IPS-18a (cell line): ENCODE data around the gene MCUR1.

ENCODE experiments used
- H3K27ac ChIP-seq: one replicate; pipeline ENCODE4 v1.5.1; 2013; ENCODE audit warnings: low read length
- H3K27me3 ChIP-seq: one replicate; pipeline ENCODE4 v1.6.1; 2013; ENCODE audit warnings: mild to moderate bottlenecking, low read length; ENCODE audit not compliant: control insufficient read depth, insufficient read depth
- H3K36me3 ChIP-seq: one replicate; pipeline ENCODE4 v1.6.1; 2013; ENCODE audit warnings: low read depth, low read length; ENCODE audit not compliant: control insufficient read depth
- H3K4me1 ChIP-seq: one replicate; pipeline ENCODE4 v1.6.1; 2013; ENCODE audit warnings: low read depth, low read length; ENCODE audit not compliant: control insufficient read depth
- H3K4me3 ChIP-seq: one replicate; pipeline ENCODE4 v1.5.1; 2013; ENCODE audit warnings: low read length
- H3K9ac ChIP-seq: one replicate; pipeline ENCODE4 v1.6.1; 2013; ENCODE audit warnings: mild to moderate bottlenecking, low read length, moderate library complexity
- H3K9me3 ChIP-seq: one replicate; pipeline ENCODE4 v1.6.1; 2013; ENCODE audit warnings: low read depth, low read length; ENCODE audit not compliant: control insufficient read depth

Gene MCUR1

DNA sequence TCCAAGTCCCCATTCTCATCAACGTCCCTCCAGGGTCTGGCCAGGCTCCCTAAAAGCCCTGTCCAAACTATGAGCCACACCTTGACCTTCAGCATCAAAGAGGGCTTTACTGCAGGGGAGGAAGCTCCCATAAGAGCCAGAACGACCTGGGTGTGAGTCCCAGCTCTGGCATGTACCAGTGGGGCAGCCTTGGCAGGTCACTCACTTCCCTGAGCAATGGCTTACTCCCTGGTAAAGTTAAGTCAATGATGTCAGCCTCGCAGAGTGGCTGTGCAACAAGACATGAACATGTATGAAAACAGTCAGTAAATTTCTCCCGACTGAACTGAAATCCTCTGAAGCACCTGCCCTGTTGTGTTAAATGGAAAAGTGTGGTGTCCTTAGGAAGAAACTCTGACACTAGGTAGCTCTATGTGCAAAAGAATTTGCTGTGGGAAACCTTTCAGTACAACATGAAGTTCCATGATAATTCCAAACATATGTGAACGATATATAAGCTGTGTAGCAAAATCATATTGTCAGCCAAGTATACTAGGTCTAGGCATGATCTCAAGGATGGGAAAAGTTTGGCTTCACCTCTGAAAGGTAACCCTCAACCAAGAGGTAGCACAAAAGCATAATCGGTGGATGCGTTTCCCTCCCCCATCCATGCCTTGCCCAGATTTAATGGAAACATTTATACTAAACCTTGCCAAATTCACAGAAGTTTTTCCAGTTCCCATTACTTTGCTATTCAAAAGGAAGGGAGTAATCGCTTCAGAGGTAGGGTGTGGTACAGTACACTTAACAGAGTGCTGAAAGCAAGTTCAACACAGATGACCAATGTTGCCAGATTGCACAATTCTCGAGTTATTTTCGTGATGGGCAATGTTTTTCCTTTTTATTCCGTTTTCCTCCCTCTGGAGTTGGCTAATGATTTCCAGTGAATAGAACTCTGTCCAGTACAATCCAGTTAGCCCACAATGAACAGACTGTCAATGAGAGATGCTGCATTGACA, 53.8 kb downstream of the MCUR1 start:
- Histone ChIP-seq H3K9me3 (no peaks in the 10 kb centered on the region), H3K9ac (no peak overlapping the region), H3K4me1 (no peaks in the 10 kb centered on the region), H3K27ac (no peak overlapping the region), H3K27me3 (no peaks in the 10 kb centered on the region), H3K4me3 (no peak overlapping the region), H3K36me3 (no peaks in the 10 kb centered on the region)

DNA sequence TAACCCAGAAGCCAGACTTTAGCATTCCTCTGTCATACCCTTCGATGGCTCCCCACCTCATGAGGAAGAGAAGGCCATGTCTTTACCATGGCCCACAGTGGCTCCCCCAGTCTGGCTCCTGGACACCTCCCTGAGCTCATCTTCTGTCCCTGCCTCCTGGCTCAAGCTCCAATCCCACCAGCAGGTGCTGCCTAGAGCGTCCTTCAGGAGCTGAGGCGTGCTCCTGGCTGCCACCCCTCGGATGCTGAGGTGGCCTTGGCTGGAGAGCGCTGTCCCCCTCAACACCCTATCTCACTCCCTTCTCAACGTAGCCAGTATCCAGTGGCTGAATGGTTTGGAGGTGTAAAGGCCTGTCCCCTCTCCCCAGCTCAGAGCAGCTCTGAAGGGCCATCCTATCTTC, 55.3 kb downstream of the MCUR1 start:
- Histone ChIP-seq H3K27ac (no peak overlapping the region), H3K36me3 (no peaks in the 10 kb centered on the region), H3K27me3 (no peaks in the 10 kb centered on the region), H3K4me1 (no peaks in the 10 kb centered on the region), H3K9ac (no peak overlapping the region), H3K4me3 (no peak overlapping the region), H3K9me3 (no peaks in the 10 kb centered on the region)

DNA sequence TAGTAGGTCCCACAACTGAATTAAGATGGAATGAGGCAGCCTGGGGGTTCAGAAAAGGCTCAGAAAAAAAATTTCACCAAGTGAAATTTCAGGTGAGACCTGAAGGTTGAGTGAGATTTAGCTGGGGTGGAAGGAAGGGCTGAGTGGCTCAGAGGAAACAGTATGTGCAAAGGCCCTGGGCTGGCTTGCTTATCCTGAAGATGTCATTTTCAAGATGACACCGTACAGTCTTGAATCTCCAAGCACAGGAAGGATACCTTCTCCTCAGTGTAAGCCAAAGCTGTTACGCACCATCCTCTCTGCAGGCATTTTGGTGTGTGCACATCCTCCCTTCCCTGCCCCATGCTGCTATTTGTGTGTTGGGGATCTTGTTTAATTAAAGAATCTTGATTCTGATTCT, 59.7 kb downstream of the MCUR1 start:
- H3K9ac ChIP-seq = no peak overlapping the region
- no peak overlapping the region for H3K27ac ChIP-seq
- H3K4me3 ChIP-seq = no peak overlapping the region
- H3K36me3 ChIP-seq = no peaks in the 10 kb centered on the region
- H3K9me3 ChIP-seq = no peaks in the 10 kb centered on the region
- H3K4me1 ChIP-seq = no peaks in the 10 kb centered on the region
- no peaks in the 10 kb centered on the region for H3K27me3 ChIP-seq

DNA sequence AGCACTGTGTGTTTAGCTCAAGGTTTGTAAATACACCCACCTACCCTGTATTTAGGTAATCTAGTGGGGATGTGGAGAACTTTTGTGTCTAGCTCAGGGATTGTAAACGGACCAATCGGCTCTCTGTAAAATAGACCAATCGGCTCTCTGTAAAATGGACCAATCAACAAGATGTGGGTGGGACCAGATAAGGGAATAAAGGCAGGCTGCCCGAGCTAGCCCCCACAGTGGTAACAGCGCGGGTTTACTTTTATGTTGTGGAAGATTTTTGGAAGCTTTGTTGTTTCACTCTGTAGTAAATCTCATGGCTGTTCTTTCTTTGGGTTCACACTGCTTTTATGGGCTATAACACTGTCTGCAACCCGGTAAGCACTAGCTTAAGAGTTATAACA, 70.6 kb downstream of the MCUR1 start:
- Histone ChIP-seq H3K27me3 (no peaks in the 10 kb centered on the region), H3K4me3 (no peak overlapping the region), H3K9me3 (no peaks in the 10 kb centered on the region), H3K4me1 (no peaks in the 10 kb centered on the region), H3K9ac (no peak overlapping the region), H3K27ac (no peak overlapping the region), H3K36me3 (no peaks in the 10 kb centered on the region)

DNA sequence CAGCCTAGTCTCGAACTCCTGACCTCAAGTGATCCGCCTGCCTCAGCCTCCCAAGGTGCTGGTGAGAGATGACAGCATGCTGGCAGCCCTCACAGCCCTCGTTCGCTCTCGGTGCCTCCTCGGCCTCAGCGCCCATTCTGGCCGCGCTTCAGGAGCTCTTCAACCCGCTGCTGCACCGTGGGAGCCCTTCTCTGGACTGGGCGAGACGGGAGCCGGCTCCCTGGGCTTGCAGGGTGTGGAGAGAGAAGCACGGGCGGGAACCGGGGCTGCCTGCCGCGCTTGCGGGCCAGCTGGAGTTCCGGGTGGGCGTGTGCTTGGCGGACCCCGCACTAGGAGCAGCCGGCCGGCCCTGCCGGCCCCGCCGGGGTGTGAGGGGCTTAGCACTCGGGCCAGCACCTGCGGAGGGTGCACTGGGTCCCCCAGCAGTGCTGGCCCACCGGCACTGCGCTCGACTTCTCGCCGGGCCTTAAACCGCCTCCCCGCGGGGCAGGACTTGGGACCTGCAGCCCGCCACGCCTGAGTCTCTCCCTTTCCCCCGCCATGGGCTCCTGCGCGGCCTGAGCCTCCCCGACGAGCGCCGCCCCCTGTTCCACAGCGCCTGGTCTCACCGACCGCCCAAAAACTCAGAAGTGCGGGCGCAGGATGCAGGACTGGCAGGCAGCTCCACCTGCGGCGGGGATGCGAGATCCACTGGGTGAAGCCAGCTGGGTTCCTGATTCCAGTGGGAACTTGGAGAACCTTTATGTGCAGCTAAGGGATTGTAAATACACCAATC, 71.2 kb downstream of the MCUR1 start:
- H3K4me1 ChIP-seq = no peaks in the 10 kb centered on the region
- H3K4me3 ChIP-seq = no peak overlapping the region
- H3K27ac ChIP-seq = no peak overlapping the region
- H3K9ac ChIP-seq = no peak overlapping the region
- H3K9me3 ChIP-seq = no peaks in the 10 kb centered on the region
- no peaks in the 10 kb centered on the region for H3K36me3 ChIP-seq
- no peaks in the 10 kb centered on the region for H3K27me3 ChIP-seq

DNA sequence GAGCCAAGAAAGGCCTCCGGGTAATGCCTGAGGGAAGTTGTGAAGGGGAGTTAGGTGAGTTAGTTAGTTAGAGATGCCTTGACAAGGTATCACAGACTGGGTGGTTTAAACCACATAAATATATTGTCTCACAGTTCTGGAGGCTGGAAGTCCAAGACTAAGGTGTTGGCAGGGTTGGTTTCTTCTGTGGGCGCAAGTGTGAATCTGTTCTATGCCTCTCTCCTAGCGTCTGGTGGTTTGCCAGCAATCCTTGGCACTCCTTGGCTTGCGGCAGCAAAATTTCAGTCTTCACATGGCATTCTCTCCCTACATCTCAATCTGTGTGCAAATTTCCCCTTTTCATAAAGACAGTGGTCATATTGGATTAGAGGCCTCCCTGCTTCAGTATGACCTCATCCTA, 73.0 kb downstream of the MCUR1 start:
- Histone ChIP-seq H3K27ac (no peak overlapping the region), H3K4me3 (no peak overlapping the region), H3K9me3 (no peaks in the 10 kb centered on the region), H3K4me1 (no peaks in the 10 kb centered on the region), H3K9ac (no peak overlapping the region), H3K27me3 (no peaks in the 10 kb centered on the region), H3K36me3 (no peaks in the 10 kb centered on the region)
